AG08395 (cell line): Measurements from ENCODE around the gene MRPL41.
A peak's percentile ranks its signal among the peaks of the same experiment; 100 is the strongest.
"Not testable (repeated sequence)": the region's sequence is repeated elsewhere in the genome, so short reads cannot be mapped to it uniquely, and the experiment has no call there.

Experiments
- DNase-seq: peaks from one replicate; pipeline ENCODE4 v3.0.0; 2012; ENCODE audit warnings: mixed read lengths, low spot score

MRPL41 gene

GRCh38 chr9:137522746-137523455, 28.8 kb upstream of the MRPL41 start:
- DNase-seq: no peak

DNA sequence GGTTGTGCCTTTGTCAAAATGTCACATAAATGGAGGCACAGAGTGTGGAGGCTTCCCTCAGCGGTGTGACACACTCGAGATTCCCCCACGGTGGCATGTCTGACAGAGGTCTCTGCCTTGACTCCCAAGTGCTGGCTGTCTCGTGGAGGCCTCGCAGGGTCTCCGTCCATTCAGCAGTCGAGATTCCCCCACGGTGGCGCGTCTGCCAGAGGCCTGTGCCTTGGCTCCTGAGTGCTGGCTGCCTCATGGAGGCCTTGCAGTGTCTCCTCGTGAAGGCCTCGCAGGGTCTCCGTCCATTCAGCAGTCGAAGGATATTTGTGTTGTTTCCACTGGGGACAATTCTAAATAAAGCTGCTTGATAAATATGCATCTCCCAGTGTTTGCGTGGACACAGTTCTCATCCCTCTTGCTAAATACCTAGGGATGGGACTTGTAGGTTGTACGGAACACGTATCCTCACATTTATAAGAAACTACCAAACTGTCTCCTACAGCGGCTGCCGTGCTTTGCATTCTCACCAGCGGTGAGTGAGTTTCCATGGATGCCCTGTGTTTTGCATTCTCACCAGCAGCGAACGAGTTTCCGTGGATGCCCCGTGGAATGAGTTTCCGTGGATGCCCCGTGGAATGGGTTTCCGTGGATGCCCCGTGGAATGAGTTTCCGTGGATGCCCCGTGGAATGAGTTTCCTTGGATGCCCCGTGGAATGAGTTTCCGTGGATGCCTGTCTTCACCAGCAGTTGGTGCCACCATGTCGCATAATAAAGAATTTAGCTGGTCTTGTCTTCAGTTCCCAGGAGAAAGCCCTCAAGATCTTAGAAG, 27.3 kb upstream of the MRPL41 start:
- no peak for DNase-seq

GRCh38 chr9:137524981-137525317, 26.7 kb upstream of the MRPL41 start:
- no peak for DNase-seq

- DNase-seq: no peak
Measured at GRCh38 chr9:137530331-137530730, 21.3 kb upstream of the MRPL41 start.

- DNase-seq: no peak
Measured at GRCh38 chr9:137531099-137531765, 20.4 kb upstream of the MRPL41 start.

GRCh38 chr9:137532891-137533468, 18.7 kb upstream of the MRPL41 start:
- not testable (repeated sequence) for DNase-seq

GRCh38 chr9:137534256-137535119, 17.2 kb upstream of the MRPL41 start:
- DNase-seq: peak; percentile 72

- no peak for DNase-seq
Measured at GRCh38 chr9:137535120-137535428, 16.6 kb upstream of the MRPL41 start.

DNA sequence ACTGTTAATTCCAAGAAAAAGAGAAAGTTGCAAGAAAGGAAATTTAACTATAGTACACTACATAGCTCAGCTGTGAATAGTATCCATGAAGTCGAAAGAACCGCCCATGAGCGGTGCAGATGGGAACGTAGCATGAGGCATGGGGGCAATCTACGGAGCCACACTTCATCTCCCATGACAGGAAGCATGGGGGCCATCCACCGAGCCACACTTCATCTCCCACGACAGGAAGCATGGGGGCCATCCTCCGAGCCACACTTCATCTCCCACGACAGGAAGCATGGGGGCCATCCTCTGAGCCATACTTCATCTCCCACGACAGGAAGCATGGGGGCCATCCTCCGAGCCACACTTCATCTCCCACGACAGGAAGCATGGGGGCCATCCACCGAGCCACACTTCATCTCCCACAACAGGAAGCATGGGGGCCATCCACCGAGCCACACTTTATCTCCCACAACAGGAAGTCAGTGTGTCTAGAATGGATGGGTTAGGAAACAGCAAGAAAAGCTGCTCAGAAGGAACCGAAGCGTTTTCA, 15.0 kb upstream of the MRPL41 start:
- DNase-seq: not testable (repeated sequence)

- DNase-seq: no peak
Measured at GRCh38 chr9:137538058-137538457, 13.6 kb upstream of the MRPL41 start.

DNA sequence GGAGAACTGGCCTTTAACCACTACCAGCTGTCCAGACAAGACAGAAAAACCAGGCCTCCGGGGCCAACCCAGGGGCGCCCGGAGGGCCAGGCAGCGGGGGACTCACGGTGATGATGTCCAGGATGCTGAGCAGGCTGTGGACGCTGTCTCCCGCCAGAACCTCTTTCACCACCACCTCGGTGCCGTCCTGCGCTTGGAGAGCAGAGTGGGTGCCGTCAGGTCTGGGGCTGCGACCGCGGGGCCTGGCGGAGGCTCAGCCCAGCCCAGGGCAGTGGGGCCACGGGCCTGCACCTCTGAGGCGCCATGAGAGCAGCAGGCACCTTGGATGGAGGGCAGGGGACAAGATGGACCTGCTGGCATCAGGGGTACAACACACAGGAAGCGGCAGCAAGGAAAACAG, 11.1 kb upstream of the MRPL41 start:
- no peak for DNase-seq

DNA sequence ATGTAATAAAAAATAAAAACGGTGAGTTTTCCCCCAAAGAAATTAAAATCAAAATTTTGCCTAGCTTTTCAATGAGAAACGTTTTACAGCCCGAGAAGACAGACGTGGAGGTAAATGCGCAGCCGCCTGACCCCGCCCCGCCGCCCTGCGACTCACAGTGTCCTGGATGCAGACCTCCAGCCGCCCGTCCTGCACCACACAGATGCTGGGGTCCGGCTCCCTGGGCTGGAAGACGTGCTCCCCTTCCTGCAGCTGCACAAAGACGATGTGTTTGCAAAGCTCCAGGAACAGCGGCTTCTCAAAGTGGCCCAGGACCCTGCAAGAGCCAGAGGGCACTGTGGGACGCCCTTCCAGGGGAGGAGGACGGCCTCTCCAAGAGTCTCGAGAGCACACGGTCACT, 9.2 kb upstream of the MRPL41 start:
- DNase-seq: no peak

GRCh38 chr9:137543237-137543963, 8.3 kb upstream of the MRPL41 start:
- no peak for DNase-seq

GRCh38 chr9:137544176-137544760, 7.4 kb upstream of the MRPL41 start:
- DNase-seq: peak; percentile 37

GRCh38 chr9:137545123-137545522, 6.6 kb upstream of the MRPL41 start:
- DNase-seq: peak; percentile 51

DNA sequence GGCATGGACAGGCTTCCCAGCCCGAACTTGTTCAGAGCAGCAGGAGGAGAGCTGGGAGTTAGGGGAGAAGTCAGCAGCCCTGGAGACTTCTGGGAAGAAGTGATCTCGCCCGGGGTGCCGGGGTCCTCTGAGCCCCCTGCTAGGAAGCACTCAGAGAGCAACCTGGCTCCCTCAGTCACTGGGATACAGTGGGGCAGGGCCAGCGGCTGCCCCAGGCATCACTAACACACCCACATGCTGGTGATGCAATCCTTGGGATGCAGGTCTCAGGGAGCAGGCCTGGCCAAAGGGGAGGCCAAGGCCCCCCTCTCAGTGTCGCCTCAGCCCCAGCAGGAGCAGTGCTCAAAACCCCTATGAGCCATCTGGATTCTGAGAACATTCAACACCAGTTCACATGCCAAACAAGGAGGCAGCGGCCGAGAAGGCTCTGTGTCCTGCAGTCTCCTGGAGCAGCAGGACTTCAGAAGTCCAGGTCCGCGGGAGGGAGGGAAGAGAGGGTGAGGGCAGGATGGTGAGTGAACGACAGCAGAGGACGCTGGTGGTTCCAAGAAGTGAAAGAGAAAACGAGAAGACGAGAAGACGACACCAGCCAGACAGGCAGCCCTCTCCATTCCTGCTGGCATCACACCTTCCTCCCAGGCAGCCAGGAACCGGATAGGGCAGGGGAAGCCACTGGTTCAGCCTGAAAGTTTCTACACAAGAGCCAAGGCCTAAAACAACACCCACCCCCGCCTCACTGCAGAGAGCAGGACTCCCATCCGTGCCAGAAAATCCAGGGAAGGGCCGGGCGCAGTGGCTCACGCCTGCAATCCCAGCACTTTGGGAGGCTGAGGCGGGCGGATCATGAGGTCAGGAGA, 3.8 kb upstream of the MRPL41 start:
- no peak for DNase-seq

- peak; percentile 80 for DNase-seq
Measured at GRCh38 chr9:137550231-137550621, 1.5 kb upstream of the MRPL41 start, which contains the start of gene PNPLA7. PNPLA7 (minus strand) TSS chr9:137550402; CDS start chr9:137550197, 205 bp downstream.

GRCh38 chr9:137550958-137551263, 768 bp upstream of the MRPL41 start:
- DNase-seq: not testable (repeated sequence)

GRCh38 chr9:137552022-137552768, 516 bp downstream of the MRPL41 start:
- no peak for DNase-seq
